K562 (cell line): ENCODE measurements around the gene KIAA2012. TPM values are rescaled to one million over a fixed set of nuclear protein-coding genes. Genes with fewer than 3 reads are reported as not detected.
A peak's percentile ranks its signal among the peaks of the same experiment; 100 is the strongest.

Experiments
- DACH1 ChIP-seq: fragments of 450-650 bp; IDR thresholded peaks from 2 replicates; pipeline ENCODE4 v1.6.1; 2018; ENCODE audit not compliant: partially characterized antibody
- ELF2 ChIP-seq: fragments of 250-450 bp; sonication (Bioruptor Pico); IDR thresholded peaks from 2 replicates; pipeline ENCODE4 v1.5.0; 2021; ENCODE audit warnings: mild to moderate bottlenecking
- ETS2 ChIP-seq: IDR thresholded peaks from 2 replicates; pipeline ENCODE4 v1.6.1; 2016; ENCODE audit warnings: borderline replicate concordance, missing genetic modification characterization, mild to moderate bottlenecking, moderate library complexity, missing compliant biosample characterization; ENCODE audit not compliant: poor library complexity, severe bottlenecking
- ETV6 ChIP-seq, 3 experiments: fragments of 150-350 bp in 1 of 3; sonication (generic) in 1 of 3; formaldehyde crosslinking in 1 of 3; IDR thresholded peaks; 2 replicates each; pipeline versions ENCODE4 v1.6.1 to v1.8.0; 2014 to 2022; ENCODE audit warnings: borderline replicate concordance in 2 of 3, low read depth in 2 of 3, antibody characterized with exemption in 1 of 3, low read length in 1 of 3, mild to moderate bottlenecking in 1 of 3, missing genetic modification reagents in 1 of 3
- JUN ChIP-seq, 2 experiments: sonication (generic) in 1 of 2; formaldehyde crosslinking in 1 of 2; IDR thresholded peaks; 2 replicates each; pipeline versions ENCODE4 v1.6.1 to v1.8.0; 2012 to 2022; ENCODE audit warnings: borderline replicate concordance in 2 of 2, mild to moderate bottlenecking in 2 of 2, improper control_type of control experiment in 1 of 2, low read depth in 1 of 2, low read length in 1 of 2, missing genetic modification reagents in 1 of 2
- KDM4B ChIP-seq, 2 experiments: fragments of 450-650 bp in 1 of 2; sonication (generic) in 1 of 2; IDR thresholded peaks; 2 replicates each; pipeline ENCODE4 v1.6.1; 2016 to 2017; ENCODE audit warnings: borderline replicate concordance in 2 of 2, antibody characterized with exemption in 1 of 2, low read depth in 1 of 2, mild to moderate bottlenecking in 1 of 2
- NFIC ChIP-seq: fragments of 450-650 bp; IDR thresholded peaks from 2 replicates; pipeline ENCODE4 v1.6.1; 2017; ENCODE audit warnings: mild to moderate bottlenecking, inconsistent platforms
- TFAP4 ChIP-seq: sonication (generic); formaldehyde crosslinking; IDR thresholded peaks from 2 replicates; pipeline ENCODE4 v1.8.0; 2022; ENCODE audit warnings: missing genetic modification reagents, mild to moderate bottlenecking, moderate library complexity, borderline replicate concordance
- XRCC3 ChIP-seq: fragments of 450-650 bp; IDR thresholded peaks from 2 replicates; pipeline ENCODE4 v1.6.1; 2017; ENCODE audit warnings: mild to moderate bottlenecking, moderate library complexity
- ZBTB17 ChIP-seq: fragments of 450-650 bp; formaldehyde crosslinking; IDR thresholded peaks from 2 replicates; pipeline ENCODE4 v1.4.0; 2020; ENCODE audit warnings: mild to moderate bottlenecking
- ZHX1 ChIP-seq: fragments of 150-350 bp; conservative IDR thresholded peaks from 2 replicates; pipeline ENCODE4 v1.6.1; 2014; ENCODE audit warnings: low read length
- ZNF12 ChIP-seq: sonication (generic); formaldehyde crosslinking; IDR thresholded peaks from 2 replicates; pipeline ENCODE4 v1.4.0; 2020; ENCODE audit warnings: mild to moderate bottlenecking, missing genetic modification reagents
- ZNF282 ChIP-seq: sonication (generic); formaldehyde crosslinking; IDR thresholded peaks from 2 replicates; pipeline ENCODE4 v1.8.1; 2023; ENCODE audit warnings: missing genetic modification reagents
- ZNF431 ChIP-seq: sonication (generic); formaldehyde crosslinking; IDR thresholded peaks from 2 replicates; pipeline ENCODE4 v1.8.0; 2022; ENCODE audit warnings: mild to moderate bottlenecking, missing genetic modification reagents
- ZNF696 ChIP-seq: fragments of 250-450 bp; sonication (Bioruptor Pico); conservative IDR thresholded peaks from 2 replicates; pipeline ENCODE4 v1.4.0; 2020; ENCODE audit warnings: mild to moderate bottlenecking, moderate library complexity
- polyA plus RNA-seq, 8 experiments: library from polyadenylated mRNA; depleted of rRNA in 4 of 8; stranded (reverse) in 5 of 8; unstranded in 3 of 8; fragments of >200 nt; fragmentation: Nextera tagmentation in 2 of 8; fragmentation: Illumina TruSeq in 1 of 8; extraction: Ambion mirVana in 2 of 8; extraction: Trizol in 1 of 8; gene quantifications; 2 replicates each; pipeline versions ENCODE4 v1.2.1 to v1.2.3, GENCODE V29; 2011 to 2014; ENCODE audit warnings: inconsistent platforms in 1 of 8, missing spikeins in 1 of 8
- total RNA-seq, 7 experiments: library from RNA; depleted of rRNA in 6 of 7; stranded (reverse); fragments of >200 nt in 6 of 7; fragmentation: Illumina TruSeq in 2 of 7; extraction: Trizol in 2 of 7; gene quantifications; 2 replicates each; pipeline versions ENCODE4 v1.2.1 to v1.2.3, GENCODE V29; 2011 to 2021; ENCODE audit warnings: low replicate concordance in 1 of 7
- TF ChIP-seq, protein P1 (sequence below): fragments of 250-450 bp; sonication (Bioruptor Pico); IDR thresholded peaks from 2 replicates; pipeline ENCODE4 v1.4.0; 2020; ENCODE audit warnings: mild to moderate bottlenecking

Gene KIAA2012
- total and polyA plus RNA-seq, 9 of the 15 experiments (the other 6 are each of a cell fraction or from before 2014, with no cell fraction given), result not detected

GRCh38 chr2:202033317-202034248 lies 39.5 kb upstream of the KIAA2012 start, which contains the start of gene FZD7 (continued):
- TF ChIP-seq, protein P1, sequence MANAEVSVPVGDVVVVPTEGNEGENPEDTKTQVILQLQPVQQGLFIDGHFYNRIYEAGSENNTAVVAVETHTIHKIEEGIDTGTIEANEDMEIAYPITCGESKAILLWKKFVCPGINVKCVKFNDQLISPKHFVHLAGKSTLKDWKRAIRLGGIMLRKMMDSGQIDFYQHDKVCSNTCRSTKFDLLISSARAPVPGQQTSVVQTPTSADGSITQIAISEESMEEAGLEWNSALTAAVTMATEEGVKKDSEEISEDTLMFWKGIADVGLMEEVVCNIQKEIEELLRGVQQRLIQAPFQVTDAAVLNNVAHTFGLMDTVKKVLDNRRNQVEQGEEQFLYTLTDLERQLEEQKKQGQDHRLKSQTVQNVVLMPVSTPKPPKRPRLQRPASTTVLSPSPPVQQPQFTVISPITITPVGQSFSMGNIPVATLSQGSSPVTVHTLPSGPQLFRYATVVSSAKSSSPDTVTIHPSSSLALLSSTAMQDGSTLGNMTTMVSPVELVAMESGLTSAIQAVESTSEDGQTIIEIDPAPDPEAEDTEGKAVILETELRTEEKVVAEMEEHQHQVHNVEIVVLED (CRISPR knock-in tag), result no peak
- TF ChIP-seq DACH1 (no peak), ETV6 (IDR thresholded peaks at IDR 0.05; ENCODE audit: borderline replicate concordance in 1 of 2, low read depth in 2 of 2, low read length in 1 of 2) (no peak), ETV6 (CRISPR knock-in tag; IDR thresholded peaks at IDR 0.05; ENCODE audit: borderline replicate concordance) (no peak), ELF2 (CRISPR knock-in tag) (no peak), NFIC (peak; percentile 53), ZHX1 (no peak), ETS2 (tag) (no peak), ZNF431 (no peak), ZBTB17 (CRISPR knock-in tag) (no peak), TFAP4 (0 out of 2 replicates have a peak, but pooled peaks have one; percentile 3), KDM4B (IDR thresholded peaks at IDR 0.05; ENCODE audit: borderline replicate concordance in 2 of 2, low read depth in 1 of 2) (no peak; a peak in 1 of 4 replicates), JUN (IDR thresholded peaks at IDR 0.05; ENCODE audit: borderline replicate concordance, low read depth, low read length) (no peak), JUN (CRISPR knock-in tag; IDR thresholded peaks at IDR 0.05; ENCODE audit: borderline replicate concordance) (no peak), ZNF12 (no peak), ZNF696 (CRISPR knock-in tag) (no peak), XRCC3 (no peak), ZNF282 (CRISPR knock-in tag) (no peak)
